ENCODE measurements around the gene PEAK1.

The PEAK1 gene

GRCh38 chr15:77084436-77084835 is 335.5 kb downstream of the PEAK1 start:
- DNase-seq: no peak

GRCh38 chr15:77083381-77084160 is 336.3 kb downstream of the PEAK1 start:
- DNase-seq: peak; percentile 47

- DNase-seq: no peak
Measured at GRCh38 chr15:77081971-77082370, 337.9 kb downstream of the PEAK1 start.

- no peak for DNase-seq
Measured at GRCh38 chr15:77076323-77076915, 343.5 kb downstream of the PEAK1 start.

GRCh38 chr15:77075528-77075927 is 344.4 kb downstream of the PEAK1 start:
- no peak for DNase-seq

- DNase-seq: no peak
Measured at GRCh38 chr15:77074350-77074749, 345.6 kb downstream of the PEAK1 start.

- DNase-seq: no peak
Measured at GRCh38 chr15:77071305-77072223, 348.3 kb downstream of the PEAK1 start.

GRCh38 chr15:77070495-77071304 is 349.2 kb downstream of the PEAK1 start, which contains the start of gene TSPAN3:
TSPAN3 (minus strand) TSS chr15:77071109; CDS start chr15:77070954, 155 bp downstream.
- DNase-seq: peak; percentile 91

GRCh38 chr15:77070180-77070494 is 349.8 kb downstream of the PEAK1 start:
- no peak for DNase-seq

GRCh38 chr15:77069521-77070121 is 350.3 kb downstream of the PEAK1 start:
- no peak for DNase-seq

- no peak for DNase-seq
Measured at GRCh38 chr15:77068633-77069032, 351.3 kb downstream of the PEAK1 start.

GRCh38 chr15:77067691-77068367 is 352.1 kb downstream of the PEAK1 start:
- DNase-seq: no peak

GRCh38 chr15:77066971-77067690 is 352.8 kb downstream of the PEAK1 start:
- no peak for DNase-seq

- no peak for DNase-seq
Measured at GRCh38 chr15:77064539-77065308, 355.2 kb downstream of the PEAK1 start.

- DNase-seq: no peak
Measured at GRCh38 chr15:77064063-77064462, 355.8 kb downstream of the PEAK1 start.

GRCh38 chr15:77063249-77063648 is 356.7 kb downstream of the PEAK1 start:
- no peak for DNase-seq

- DNase-seq: no peak
Measured at GRCh38 chr15:77060546-77060945, 359.4 kb downstream of the PEAK1 start.

- no peak for DNase-seq
Measured at GRCh38 chr15:77059786-77060361, 360.0 kb downstream of the PEAK1 start.

GRCh38 chr15:77058468-77058867 is 361.4 kb downstream of the PEAK1 start:
- no peak for DNase-seq

GRCh38 chr15:77057685-77058084 is 362.2 kb downstream of the PEAK1 start:
- DNase-seq: no peak

All from activated CD4-positive, alpha-beta T cell treated with anti-CD3 and anti-CD28 coated beads, Interleukin-2, amount 50 U/mL, for 1 hour (primary cell).